GM20431 (cell line): ENCODE data around the gene DIAPH3.
"Not testable (repeated sequence)": the region's sequence is repeated elsewhere in the genome, so short reads cannot be mapped to it uniquely, and the experiment has no call there.

Experiments used
- in situ Hi-C: fragments of 300-500 bp; cut with MseI, MboI; formaldehyde crosslinking; loops from one replicate; pipeline ENCODE4 v1.15.0; 2020; ENCODE audit warnings: low sequenced_read_pairs; ENCODE audit not compliant: unreplicated experiment

Gene DIAPH3

DNA sequence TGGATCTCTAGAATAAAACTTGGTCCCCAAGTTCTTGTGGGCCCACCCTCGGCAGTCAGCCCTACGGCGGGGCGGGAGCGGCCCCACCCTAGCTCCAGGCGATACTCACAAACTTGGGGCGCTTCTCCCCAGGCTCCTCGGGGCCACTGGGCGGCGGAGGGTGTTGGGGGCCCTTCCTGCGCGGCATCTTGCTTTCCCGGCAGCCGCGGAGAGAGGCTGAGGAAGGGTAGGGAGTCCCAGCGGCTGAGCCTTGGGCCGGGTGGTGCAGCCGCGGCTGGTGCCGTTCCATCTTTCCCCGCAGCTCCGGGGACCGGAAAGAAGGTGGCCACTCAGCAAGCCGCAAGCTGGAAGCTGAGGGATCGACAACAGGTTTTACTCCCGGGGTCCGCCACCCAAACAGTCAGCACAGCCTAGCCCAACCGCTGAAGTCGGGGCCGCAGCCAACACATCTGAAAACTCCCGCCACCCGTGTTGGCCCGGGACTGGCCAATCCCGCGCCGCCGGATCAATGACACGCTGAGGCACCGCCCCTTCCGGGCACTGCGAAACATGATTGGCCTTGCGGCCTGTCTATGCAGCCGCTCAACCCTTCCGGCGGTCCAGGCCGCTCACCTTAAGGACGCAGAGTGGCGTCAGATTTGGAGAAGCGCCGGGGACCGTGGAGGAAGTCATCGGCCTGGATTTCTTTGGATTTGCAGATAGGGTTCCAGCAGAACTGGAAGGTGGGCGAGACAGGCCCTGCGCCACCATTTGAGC is at the start of gene DIAPH3:
DIAPH3 (minus strand) TSS at position 451 of the 756 bp plus-strand sequence; CDS start at position 289, 162 bp downstream.
- in situ Hi-C loops = no loop called here

GRCh38 chr13:60213236-60213744 is 49.6 kb upstream of the DIAPH3 start:
- in situ Hi-C loops = no loop called here

- in situ Hi-C loops = no loop called here
Measured at GRCh38 chr13:60211548-60211947, 47.8 kb upstream of the DIAPH3 start.

DNA sequence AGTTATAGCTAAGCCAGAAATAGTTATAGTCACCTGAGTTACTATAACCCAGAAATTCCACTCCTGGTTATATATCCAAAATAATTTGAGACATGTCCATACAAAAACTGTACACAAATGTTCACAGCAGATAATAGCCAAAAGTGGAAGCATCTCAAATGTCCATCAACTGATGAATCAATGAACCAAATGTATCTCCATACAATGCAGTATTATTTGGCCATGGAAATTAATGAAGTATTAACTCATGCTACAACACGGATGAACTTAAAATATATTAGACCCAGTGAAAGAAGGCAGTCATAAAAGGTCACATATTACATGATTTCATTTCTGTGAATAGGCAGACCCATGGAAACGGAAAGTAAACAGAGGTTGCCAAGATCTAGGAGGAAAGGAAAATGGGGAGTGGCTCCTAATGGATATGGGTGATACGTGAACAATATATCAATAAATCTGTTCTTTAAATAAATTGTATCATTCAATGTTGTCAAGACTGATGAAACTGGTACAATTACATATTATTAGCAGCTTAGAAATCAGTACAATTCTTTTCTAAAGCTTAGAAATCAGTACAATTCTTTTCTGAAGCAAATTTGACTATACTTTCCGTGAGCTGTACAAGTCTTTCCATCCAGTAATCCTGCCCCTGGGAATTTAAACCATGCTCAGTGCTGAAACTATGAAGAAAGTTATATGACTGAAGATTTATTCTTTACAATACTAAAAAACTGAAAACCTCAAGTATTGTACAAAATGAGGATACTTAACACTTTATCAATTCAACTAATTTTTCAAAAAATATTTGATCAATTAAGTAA is 47.0 kb upstream of the DIAPH3 start:
- in situ Hi-C loops = no loop called here

GRCh38 chr13:60205499-60205898 is 41.8 kb upstream of the DIAPH3 start:
- in situ Hi-C loops = not testable (repeated sequence)

- in situ Hi-C loops = no loop called here
Measured at GRCh38 chr13:60201286-60201685, 37.6 kb upstream of the DIAPH3 start.

GRCh38 chr13:60195893-60196292 is 32.2 kb upstream of the DIAPH3 start:
- in situ Hi-C loops = not testable (repeated sequence)

DNA sequence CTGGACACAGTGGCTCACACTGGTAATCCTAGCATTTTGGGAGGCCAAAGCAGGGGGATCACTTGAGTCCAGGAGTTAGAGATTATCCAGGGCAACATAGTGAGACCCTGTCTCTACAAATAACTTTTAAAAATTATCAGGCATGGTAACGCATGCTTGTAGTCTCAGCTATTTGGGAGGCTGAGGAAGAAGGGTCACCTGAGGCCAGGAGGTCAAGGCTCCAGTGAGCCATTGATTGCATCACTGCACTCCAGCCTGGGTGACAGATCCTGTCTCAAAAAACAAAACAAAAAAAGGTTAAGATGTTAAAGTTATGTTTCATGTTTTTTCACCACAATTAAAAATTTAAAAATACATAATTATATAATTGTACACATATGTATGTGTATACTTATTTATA is 19.2 kb upstream of the DIAPH3 start:
- in situ Hi-C loops = no loop called here

DNA sequence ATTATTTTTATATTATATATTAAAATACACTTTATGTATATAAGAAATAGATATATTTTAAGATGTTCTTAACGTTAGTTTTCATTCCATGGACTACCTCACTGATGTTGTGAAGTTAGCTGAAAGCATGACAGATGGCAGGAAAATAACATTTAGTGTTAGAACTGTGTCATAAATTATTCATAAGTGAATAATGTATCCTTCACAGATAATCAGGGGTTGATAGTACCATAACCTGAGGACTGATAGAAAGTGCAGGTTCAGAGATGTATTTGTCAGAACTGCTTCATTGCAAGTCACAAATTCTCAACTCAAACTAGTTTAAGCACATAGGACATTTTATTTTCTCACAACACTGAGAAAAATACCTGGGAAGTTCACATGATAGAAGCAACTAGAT is 14.6 kb upstream of the DIAPH3 start:
- in situ Hi-C loops = no loop called here

DNA sequence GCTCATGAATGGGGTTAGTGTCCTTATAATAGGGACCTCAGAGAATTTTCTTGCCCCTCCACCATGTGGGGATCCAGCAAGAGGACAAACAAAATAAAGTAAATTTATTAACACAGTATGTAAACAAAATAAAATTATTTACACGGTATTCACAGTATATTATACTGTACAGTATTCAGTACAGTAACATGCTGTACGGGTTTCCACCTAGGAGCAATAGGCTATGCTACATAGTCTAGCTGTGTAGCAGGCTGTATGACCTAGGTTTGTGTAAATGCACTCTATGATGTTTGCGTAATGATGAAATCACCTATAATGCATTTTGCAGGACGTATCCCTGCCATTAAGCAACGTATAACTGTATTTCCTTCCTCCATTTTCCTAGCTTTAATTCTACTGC is 11.8 kb upstream of the DIAPH3 start:
- in situ Hi-C loops = no loop called here

DNA sequence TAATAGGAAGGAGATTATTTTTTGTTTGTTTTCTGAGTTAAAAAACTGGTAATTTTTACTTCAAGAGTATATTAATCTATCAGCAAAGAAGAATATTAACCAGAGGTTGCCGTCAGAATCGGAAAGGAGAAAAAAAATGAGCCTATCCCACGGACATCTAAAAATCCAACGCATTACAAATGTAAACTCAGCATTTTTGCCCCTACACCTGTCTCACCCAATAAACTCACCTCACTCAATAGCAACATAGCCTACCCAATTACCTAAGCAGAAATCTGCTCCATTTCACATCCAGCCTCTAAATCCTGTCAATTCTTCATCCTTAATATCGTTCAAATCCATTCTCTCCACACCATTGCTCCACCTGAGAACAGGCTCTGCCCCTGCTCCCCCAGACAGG is 10.4 kb upstream of the DIAPH3 start:
- in situ Hi-C loops = no loop called here

- in situ Hi-C loops = no loop called here
Measured at GRCh38 chr13:60172111-60172510, 8.4 kb upstream of the DIAPH3 start.

DNA sequence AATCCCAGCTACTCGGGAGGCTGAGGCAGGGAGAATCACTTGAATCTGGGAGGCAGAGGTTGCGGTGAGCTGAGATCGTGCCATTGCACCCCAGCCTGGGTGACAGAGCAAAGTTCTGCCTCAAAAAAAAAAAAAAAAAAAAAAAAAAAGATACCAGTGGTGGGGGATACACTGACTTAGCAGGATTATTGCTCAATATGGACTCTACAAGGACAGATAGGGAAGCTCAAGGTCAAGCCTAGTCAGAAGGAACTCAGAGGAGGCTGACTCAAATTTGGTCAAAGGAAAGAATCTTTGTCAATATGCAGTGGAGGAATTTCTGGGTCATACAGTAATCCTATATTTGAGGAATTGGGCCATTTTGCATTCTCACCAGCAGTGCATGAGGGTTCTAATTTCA is 6.7 kb upstream of the DIAPH3 start:
- in situ Hi-C loops = no loop called here

- in situ Hi-C loops = no loop called here
Measured at GRCh38 chr13:60169239-60170031, 5.7 kb upstream of the DIAPH3 start.

- in situ Hi-C loops = no loop called here
Measured at GRCh38 chr13:60167121-60167520, 3.4 kb upstream of the DIAPH3 start.

- in situ Hi-C loops = no loop called here
Measured at GRCh38 chr13:60165391-60166099, 1.8 kb upstream of the DIAPH3 start.

- in situ Hi-C loops = no loop called here
Measured at GRCh38 chr13:60164234-60164889, 634 bp upstream of the DIAPH3 start.

- in situ Hi-C loops = no loop called here
Measured at GRCh38 chr13:60162096-60162495, 1.6 kb downstream of the DIAPH3 start.

- in situ Hi-C loops = no loop called here
Measured at GRCh38 chr13:60158321-60158801, 5.4 kb downstream of the DIAPH3 start.
